GM12878 (cell line): ENCODE measurements around the gene IRX4. TPM values are rescaled to one million over a fixed set of nuclear protein-coding genes. Genes with fewer than 3 reads are reported as not detected.

Experiments used
- ATAC-seq: fragments of 200-7000 bp; cut with Tn5 transposase; 3 replicates; pipeline ENCODE4 v1.9.1; 2020; ENCODE audit warnings: mild to moderate bottlenecking, moderate library complexity
- BruUV-seq: library from RNA; stranded (reverse); fragments of 400-500 nt; replicated peaks from 2 replicates; lab custom pipeline; 2021; lab: Mats Ljungman, UMichigan
- CTCF ChIA-PET: fragments of 300-600 bp; sonication (Branson Sonifier 250); formaldehyde crosslinking; extraction: SDS; loops from one replicate; lab custom pipeline; 2021; ENCODE audit warnings: inconsistent platforms; lab: Yijun Ruan, JAX
- POLR2A ChIA-PET: fragments of 350-600 bp; formaldehyde crosslinking; extraction: SDS; loops from one replicate; lab custom pipeline; 2021; ENCODE audit warnings: inconsistent platforms; lab: Charles Lee
- RAD21 ChIA-PET: fragments of 300-600 bp; sonication (Branson Sonifier 250); formaldehyde crosslinking; loops from one replicate; lab custom pipeline; 2023; ENCODE audit warnings: antibody characterized with exemption; ENCODE audit not compliant: unreplicated experiment; lab: Charles Lee
- SMC1A ChIA-PET: fragments of 300-600 bp; sonication (Branson Sonifier 250); formaldehyde crosslinking; loops from one replicate; lab custom pipeline; 2023; ENCODE audit not compliant: unreplicated experiment, uncharacterized antibody; lab: Charles Lee
- DNase-seq: peaks from one replicate; pipeline ENCODE4 v3.0.0-alpha.2; 2011; ENCODE audit warnings: low read depth, low spot score
- FAIRE-seq: peaks from 3 replicates; lab custom pipeline; 2011; peaks lifted over from hg19 to GRCh38; lab: Jason Lieb, UNC
- H2AFZ ChIP-seq: 2 replicates; pipeline ENCODE4 v1.6.0; 2011; ENCODE audit warnings: low read depth, low read length, control low read depth; ENCODE audit not compliant: control insufficient read depth
- H3K27ac ChIP-seq: 2 replicates; pipeline ENCODE4 v1.5.1; 2011; ENCODE audit warnings: control low read depth; ENCODE audit not compliant: control insufficient read depth, insufficient read depth
- H3K27me3 ChIP-seq, 2 experiments: replicated peaks in 1 of 2; 2 replicates each; pipeline versions ENCODE4 v1.6.0 to v1.6.1; 2011; ENCODE audit warnings: low read length in 1 of 2; ENCODE audit not compliant: control insufficient read depth in 2 of 2, insufficient read depth in 2 of 2
- H3K36me3 ChIP-seq, 2 experiments: 2 replicates each; pipeline ENCODE4 v1.5.1; 2011; ENCODE audit warnings: low read length in 1 of 2; ENCODE audit not compliant: control insufficient read depth in 2 of 2, insufficient read depth in 2 of 2
- H3K4me1 ChIP-seq: 2 replicates; pipeline ENCODE4 v1.6.1; 2011; ENCODE audit warnings: mild to moderate bottlenecking, low read length, moderate library complexity, mixed read lengths; ENCODE audit not compliant: control insufficient read depth, insufficient read depth
- H3K4me2 ChIP-seq: 2 replicates; pipeline ENCODE4 v1.6.0; 2011; ENCODE audit warnings: control low read depth; ENCODE audit not compliant: control insufficient read depth, insufficient read depth
- H3K4me3 ChIP-seq: fragments of 200-600 bp; sonication (generic); 2 replicates; pipeline ENCODE4 v1.5.1; 2016
- H3K79me2 ChIP-seq: 2 replicates; pipeline ENCODE4 v1.6.0; 2011; ENCODE audit warnings: low read length; ENCODE audit not compliant: control insufficient read depth, insufficient read depth
- H3K9ac ChIP-seq: 2 replicates; pipeline ENCODE4 v1.8.0; 2011; ENCODE audit warnings: low read length, control low read depth, mixed read lengths; ENCODE audit not compliant: control insufficient read depth, insufficient read depth
- H3K9me3 ChIP-seq: replicated peaks from 3 replicates; pipeline ENCODE4 v1.5.1; 2011; ENCODE audit warnings: mild to moderate bottlenecking, low read length; ENCODE audit not compliant: control insufficient read depth, insufficient read depth
- H4K20me1 ChIP-seq: 2 replicates; pipeline ENCODE4 v1.6.0; 2011; ENCODE audit not compliant: control insufficient read depth, insufficient read depth
- CBFB ChIP-seq: IDR thresholded peaks from 2 replicates; pipeline ENCODE4 v1.6.1; 2016; ENCODE audit warnings: antibody characterized with exemption, low read depth
- HCFC1 ChIP-seq: fragments of 150-350 bp; IDR thresholded peaks from 2 replicates; pipeline ENCODE4 v1.6.1; 2014; ENCODE audit warnings: low read length
- HDAC2 ChIP-seq: fragments of 200-600 bp; sonication (generic); IDR thresholded peaks from 2 replicates; pipeline ENCODE4 v1.6.1; 2017
- HDAC6 ChIP-seq: fragments of 200-600 bp; sonication (generic); IDR thresholded peaks from one replicate; pipeline ENCODE4 v1.8.0; 2017; ENCODE audit warnings: antibody characterized with exemption; ENCODE audit not compliant: unreplicated experiment
- IRF4 ChIP-seq: IDR thresholded peaks from 2 replicates; pipeline ENCODE4 v1.6.1; 2011; ENCODE audit warnings: low read depth, low read length
- KLF5 ChIP-seq: fragments of 450-650 bp; IDR thresholded peaks from 2 replicates; pipeline ENCODE4 v1.6.1; 2014; ENCODE audit warnings: mild to moderate bottlenecking; ENCODE audit not compliant: partially characterized antibody
- MTA2 ChIP-seq: fragments of 450-650 bp; IDR thresholded peaks from 2 replicates; pipeline ENCODE4 v1.6.1; 2016; ENCODE audit warnings: low read depth, mild to moderate bottlenecking, moderate library complexity
- NFIC ChIP-seq: IDR thresholded peaks from 2 replicates; pipeline ENCODE4 v1.6.1; 2012; ENCODE audit warnings: low read depth, mild to moderate bottlenecking, inconsistent platforms, low read length, moderate library complexity
- RUNX3 ChIP-seq: IDR thresholded peaks from 2 replicates; pipeline ENCODE4 v1.6.1; 2012; ENCODE audit warnings: low read length, inconsistent platforms
- SIX5 ChIP-seq: IDR thresholded peaks from 2 replicates; pipeline ENCODE4 v1.6.1; 2011; ENCODE audit warnings: mild to moderate bottlenecking, low read depth, low read length, moderate library complexity; ENCODE audit not compliant: severe bottlenecking
- SMAD5 ChIP-seq: IDR thresholded peaks from 2 replicates; pipeline ENCODE4 v1.6.1; 2016; ENCODE audit warnings: antibody characterized with exemption, low read depth
- TBL1XR1 ChIP-seq: IDR thresholded peaks from 2 replicates; pipeline ENCODE4 v1.6.1; 2012; ENCODE audit warnings: low read depth, low read length, improper control_type of control experiment
- TCF12 ChIP-seq: IDR thresholded peaks from 2 replicates; pipeline ENCODE4 v1.6.1; 2011; ENCODE audit warnings: low read depth, mild to moderate bottlenecking, low read length
- ZNF207 ChIP-seq: fragments of 450-650 bp; IDR thresholded peaks from 2 replicates; pipeline ENCODE4 v1.6.1; 2014; ENCODE audit warnings: antibody characterized with exemption, mild to moderate bottlenecking, borderline replicate concordance
- ZNF217 ChIP-seq: fragments of 450-650 bp; IDR thresholded peaks from 2 replicates; pipeline ENCODE4 v1.6.1; 2017; ENCODE audit warnings: antibody characterized with exemption, mild to moderate bottlenecking
- ZNF384 ChIP-seq: IDR thresholded peaks from 2 replicates; pipeline ENCODE4 v1.6.1; 2012; ENCODE audit warnings: low read depth, mild to moderate bottlenecking, low read length, improper control_type of control experiment, borderline replicate concordance
- WGBS: methylation state at CpG from one replicate; pipeline ENCODE4 v1.1.6; 2016; ENCODE audit warnings: low lambda C conversion rate; ENCODE audit not compliant: insufficient replicate concordance, insufficient coverage; ENCODE audit errors: missing lambda C conversion rate; 5-methylcytosine and 5-hydroxymethylcytosine counted together
- in situ Hi-C: fragments of 300-500 bp; cut with MboI; formaldehyde crosslinking; loops from 9 replicates; pipeline ENCODE4 v1.14.3; 2018; ENCODE audit warnings: mixed read lengths
- intact Hi-C: fragments of 100-400 bp; cut with micrococcal nuclease; formaldehyde crosslinking; loops from one replicate; pipeline ENCODE4 v1.14.2; 2022; ENCODE audit not compliant: unreplicated experiment
- polyA plus RNA-seq, 11 experiments: library from polyadenylated mRNA; depleted of rRNA in 4 of 11; unstranded in 6 of 11; stranded (reverse) in 5 of 11; fragments of >200 nt; fragmentation: Nextera tagmentation in 4 of 11; fragmentation: Illumina TruSeq in 1 of 11; extraction: Ambion mirVana in 4 of 11; extraction: Trizol in 1 of 11; gene quantifications; 1 replicate in 1 of 11; 2 replicates in 10 of 11; pipeline versions ENCODE4 v1.2.1 to v1.2.3, GENCODE V29; 2011 to 2016; ENCODE audit warnings: inconsistent platforms in 2 of 11, missing spikeins in 2 of 11, low read depth in 1 of 11
- total RNA-seq, 4 experiments: library from RNA; depleted of rRNA in 3 of 4; stranded (reverse); fragments of >200 nt in 3 of 4; fragmentation: Illumina TruSeq in 1 of 4; extraction: Trizol in 1 of 4; gene quantifications; 2 replicates each; pipeline versions ENCODE4 v1.2.1 to v1.2.3, GENCODE V29; 2013 to 2021
- TF ChIP-seq, protein P1 (sequence below): IDR thresholded peaks from 2 replicates; pipeline ENCODE4 v1.6.1; 2011; ENCODE audit warnings: borderline replicate concordance, low read depth, mild to moderate bottlenecking, moderate library complexity, mixed read lengths, low read length; ENCODE audit not compliant: insufficient read depth; ENCODE audit errors: extremely low read length
- TF ChIP-seq, protein P2 (sequence below): IDR thresholded peaks from 2 replicates; pipeline ENCODE4 v1.6.1; 2012; ENCODE audit warnings: low read depth, low read length, improper control_type of control experiment
- TF ChIP-seq, protein P3 (sequence below): fragments of 450-650 bp; IDR thresholded peaks from 2 replicates; pipeline ENCODE4 v1.6.1; 2017; ENCODE audit warnings: mild to moderate bottlenecking, moderate library complexity

The IRX4 gene
- total and polyA plus RNA-seq, 10 of the 15 experiments (the other 5 are each of a cell fraction or from before 2014, with no cell fraction given) = not detected

DNA sequence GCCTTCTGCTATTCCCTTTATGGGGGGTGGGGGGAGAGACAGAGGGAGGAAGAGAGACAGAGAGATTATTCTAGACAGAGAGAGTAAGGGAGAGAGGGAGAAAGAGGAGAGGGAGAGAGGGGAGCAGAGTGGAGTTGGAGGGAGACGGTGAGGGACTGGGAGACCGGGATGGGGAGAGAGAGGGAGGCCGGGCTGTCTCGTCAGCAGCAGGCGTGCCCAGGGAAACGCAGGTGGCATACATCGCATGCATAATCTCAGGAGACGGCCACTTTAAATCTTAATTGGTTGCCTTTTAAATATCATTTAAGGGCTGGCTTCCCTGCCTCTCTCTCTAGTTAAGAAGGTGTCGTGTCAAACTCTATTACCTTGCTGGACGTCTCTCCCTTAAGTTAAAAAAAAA lies 8.4 kb downstream of the IRX4 start (continued):
- TF ChIP-seq, protein P1, sequence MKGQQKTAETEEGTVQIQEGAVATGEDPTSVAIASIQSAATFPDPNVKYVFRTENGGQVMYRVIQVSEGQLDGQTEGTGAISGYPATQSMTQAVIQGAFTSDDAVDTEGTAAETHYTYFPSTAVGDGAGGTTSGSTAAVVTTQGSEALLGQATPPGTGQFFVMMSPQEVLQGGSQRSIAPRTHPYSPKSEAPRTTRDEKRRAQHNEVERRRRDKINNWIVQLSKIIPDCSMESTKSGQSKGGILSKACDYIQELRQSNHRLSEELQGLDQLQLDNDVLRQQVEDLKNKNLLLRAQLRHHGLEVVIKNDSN = no peak
- TF ChIP-seq, protein P2, sequence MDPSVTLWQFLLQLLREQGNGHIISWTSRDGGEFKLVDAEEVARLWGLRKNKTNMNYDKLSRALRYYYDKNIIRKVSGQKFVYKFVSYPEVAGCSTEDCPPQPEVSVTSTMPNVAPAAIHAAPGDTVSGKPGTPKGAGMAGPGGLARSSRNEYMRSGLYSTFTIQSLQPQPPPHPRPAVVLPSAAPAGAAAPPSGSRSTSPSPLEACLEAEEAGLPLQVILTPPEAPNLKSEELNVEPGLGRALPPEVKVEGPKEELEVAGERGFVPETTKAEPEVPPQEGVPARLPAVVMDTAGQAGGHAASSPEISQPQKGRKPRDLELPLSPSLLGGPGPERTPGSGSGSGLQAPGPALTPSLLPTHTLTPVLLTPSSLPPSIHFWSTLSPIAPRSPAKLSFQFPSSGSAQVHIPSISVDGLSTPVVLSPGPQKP = no peak
- TF ChIP-seq SMAD5 = no peak

DNA sequence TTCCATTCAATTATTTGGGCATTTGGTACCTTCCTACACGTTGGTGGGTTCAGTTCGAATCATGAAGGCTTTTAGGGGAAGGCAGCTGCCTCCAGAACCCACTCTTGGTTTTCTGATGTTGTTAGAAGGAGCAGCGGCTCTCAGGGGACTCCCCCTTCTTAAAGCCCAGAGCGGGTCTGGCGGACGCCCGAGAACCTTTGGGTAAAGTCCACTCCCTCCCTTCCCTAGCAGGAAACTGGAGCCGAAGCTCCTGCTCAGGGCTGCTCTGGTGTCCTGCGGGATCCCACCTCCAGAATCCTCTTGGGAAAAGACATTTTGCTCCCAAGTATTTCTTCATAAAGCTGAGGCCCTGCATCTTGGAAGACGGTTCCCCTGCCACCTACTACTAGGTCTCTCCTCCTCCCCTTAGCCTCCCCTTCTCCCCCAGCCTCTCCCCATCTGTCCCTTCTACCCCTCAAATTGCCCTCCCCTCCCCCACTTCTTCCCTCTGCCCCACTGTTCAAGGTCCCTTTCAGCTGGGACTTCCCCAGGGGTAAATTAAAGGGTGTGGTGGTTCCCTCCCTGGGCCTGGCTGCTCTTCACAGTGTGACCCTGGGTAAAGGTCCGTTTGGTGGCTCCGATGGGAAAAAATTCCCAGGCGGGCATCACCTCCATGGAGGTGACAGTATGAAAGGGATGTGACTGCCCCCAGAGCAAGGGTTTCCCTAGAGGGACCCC lies 9.3 kb downstream of the IRX4 start:
- H3K9ac ChIP-seq = no peak overlapping the region
- no peaks in the 10 kb centered on the region; the same call in 2 of the 3 replicates for H3K9me3 ChIP-seq
- FAIRE-seq = no peak
- H4K20me1 ChIP-seq = no peaks in the 10 kb centered on the region
- peaks cover 7 to 19% of the 10 kb centered on the region in 2 experiments for H3K27me3 ChIP-seq
- no peak overlapping the region for H2AFZ ChIP-seq
- H3K27ac ChIP-seq = no peak overlapping the region
- no peak overlapping the region for H3K4me2 ChIP-seq
- ChIA-PET SMC1A (no interaction called here), CTCF (no interaction called here), POLR2A (no interaction called here), RAD21 (no interaction called here)
- H3K4me1 ChIP-seq = no peaks in the 10 kb centered on the region
- H3K4me3 ChIP-seq = no peak overlapping the region
- H3K36me3 ChIP-seq = no peaks in the 10 kb centered on the region
- intact Hi-C loops = no loop called here
- WGBS = 1% methylated on average over 12 of the region's 13 CpGs
- in situ Hi-C loops = no loop called here
- DNase-seq = no peak
- ATAC-seq = no peak
- no peaks in the 10 kb centered on the region for H3K79me2 ChIP-seq
- BruUV-seq = no TSS peak
- TF ChIP-seq, protein P3, sequence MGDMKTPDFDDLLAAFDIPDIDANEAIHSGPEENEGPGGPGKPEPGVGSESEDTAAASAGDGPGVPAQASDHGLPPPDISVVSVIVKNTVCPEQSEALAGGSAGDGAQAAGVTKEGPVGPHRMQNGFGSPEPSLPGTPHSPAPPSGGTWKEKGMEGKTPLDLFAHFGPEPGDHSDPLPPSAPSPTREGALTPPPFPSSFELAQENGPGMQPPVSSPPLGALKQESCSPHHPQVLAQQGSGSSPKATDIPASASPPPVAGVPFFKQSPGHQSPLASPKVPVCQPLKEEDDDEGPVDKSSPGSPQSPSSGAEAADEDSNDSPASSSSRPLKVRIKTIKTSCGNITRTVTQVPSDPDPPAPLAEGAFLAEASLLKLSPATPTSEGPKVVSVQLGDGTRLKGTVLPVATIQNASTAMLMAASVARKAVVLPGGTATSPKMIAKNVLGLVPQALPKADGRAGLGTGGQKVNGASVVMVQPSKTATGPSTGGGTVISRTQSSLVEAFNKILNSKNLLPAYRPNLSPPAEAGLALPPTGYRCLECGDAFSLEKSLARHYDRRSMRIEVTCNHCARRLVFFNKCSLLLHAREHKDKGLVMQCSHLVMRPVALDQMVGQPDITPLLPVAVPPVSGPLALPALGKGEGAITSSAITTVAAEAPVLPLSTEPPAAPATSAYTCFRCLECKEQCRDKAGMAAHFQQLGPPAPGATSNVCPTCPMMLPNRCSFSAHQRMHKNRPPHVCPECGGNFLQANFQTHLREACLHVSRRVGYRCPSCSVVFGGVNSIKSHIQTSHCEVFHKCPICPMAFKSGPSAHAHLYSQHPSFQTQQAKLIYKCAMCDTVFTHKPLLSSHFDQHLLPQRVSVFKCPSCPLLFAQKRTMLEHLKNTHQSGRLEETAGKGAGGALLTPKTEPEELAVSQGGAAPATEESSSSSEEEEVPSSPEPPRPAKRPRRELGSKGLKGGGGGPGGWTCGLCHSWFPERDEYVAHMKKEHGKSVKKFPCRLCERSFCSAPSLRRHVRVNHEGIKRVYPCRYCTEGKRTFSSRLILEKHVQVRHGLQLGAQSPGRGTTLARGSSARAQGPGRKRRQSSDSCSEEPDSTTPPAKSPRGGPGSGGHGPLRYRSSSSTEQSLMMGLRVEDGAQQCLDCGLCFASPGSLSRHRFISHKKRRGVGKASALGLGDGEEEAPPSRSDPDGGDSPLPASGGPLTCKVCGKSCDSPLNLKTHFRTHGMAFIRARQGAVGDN = no peak
- TF ChIP-seq ZNF207 (no peak), NFIC (no peak), HDAC6 (no peak), ZNF217 (no peak), SMAD5 (no peak), HCFC1 (no peak), CBFB (no peak), MTA2 (no peak), IRF4 (no peak), TBL1XR1 (no peak), HDAC2 (no peak), ZNF384 (no peak), SIX5 (no peak), RUNX3 (no peak), TCF12 (no peak), KLF5 (no peak)
